Fibroblast of skin of left biceps (primary cell): Measurements from ENCODE around the gene ILDR2.
"Not testable (repeated sequence)": the region's sequence is repeated elsewhere in the genome, so short reads cannot be mapped to it uniquely, and the experiment has no call there.

Experiments
- DNase-seq, 2 experiments: peaks; one replicate each; pipeline ENCODE4 v3.0.0-alpha.2; 2013; ENCODE audit warnings: low read depth in 2 of 2

Gene ILDR2

DNA sequence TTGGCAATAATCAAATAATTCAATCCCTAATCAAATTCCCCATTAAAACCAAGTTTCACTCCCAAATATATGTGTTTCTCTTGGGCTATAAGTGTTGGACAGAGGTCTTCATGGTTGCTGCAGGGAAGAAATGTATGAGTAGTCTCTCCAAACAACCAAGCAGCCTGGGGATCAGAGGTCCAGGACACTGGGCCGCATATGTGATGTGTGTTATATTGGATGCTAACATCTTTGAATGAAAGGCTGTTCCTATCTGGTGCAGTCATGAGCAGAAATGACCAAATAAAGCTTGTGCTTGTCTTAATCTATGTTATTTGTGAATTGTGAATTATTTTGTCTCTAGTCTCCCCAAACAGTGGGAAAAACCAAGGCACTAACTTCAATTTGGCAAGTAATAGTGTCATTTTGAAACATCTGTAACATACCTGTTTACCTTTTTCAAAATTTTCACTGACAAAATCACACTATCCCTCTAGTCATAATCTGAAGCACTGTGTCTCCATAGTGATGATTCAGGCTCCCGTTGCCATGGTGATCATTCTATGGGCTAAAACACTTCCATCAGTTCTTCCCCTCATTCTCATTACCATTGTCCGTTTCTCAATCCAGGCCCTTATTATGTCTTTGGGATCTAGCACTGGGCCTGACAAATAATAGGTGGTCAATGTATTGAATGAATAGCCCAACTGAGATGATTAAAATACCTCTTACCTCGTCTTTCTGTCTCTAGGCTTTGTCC is 86.8 kb downstream of the ILDR2 start:
- no peak for DNase-seq

- DNase-seq: no peak
Measured at GRCh38 chr1:166884971-166885370, 90.4 kb downstream of the ILDR2 start.

DNA sequence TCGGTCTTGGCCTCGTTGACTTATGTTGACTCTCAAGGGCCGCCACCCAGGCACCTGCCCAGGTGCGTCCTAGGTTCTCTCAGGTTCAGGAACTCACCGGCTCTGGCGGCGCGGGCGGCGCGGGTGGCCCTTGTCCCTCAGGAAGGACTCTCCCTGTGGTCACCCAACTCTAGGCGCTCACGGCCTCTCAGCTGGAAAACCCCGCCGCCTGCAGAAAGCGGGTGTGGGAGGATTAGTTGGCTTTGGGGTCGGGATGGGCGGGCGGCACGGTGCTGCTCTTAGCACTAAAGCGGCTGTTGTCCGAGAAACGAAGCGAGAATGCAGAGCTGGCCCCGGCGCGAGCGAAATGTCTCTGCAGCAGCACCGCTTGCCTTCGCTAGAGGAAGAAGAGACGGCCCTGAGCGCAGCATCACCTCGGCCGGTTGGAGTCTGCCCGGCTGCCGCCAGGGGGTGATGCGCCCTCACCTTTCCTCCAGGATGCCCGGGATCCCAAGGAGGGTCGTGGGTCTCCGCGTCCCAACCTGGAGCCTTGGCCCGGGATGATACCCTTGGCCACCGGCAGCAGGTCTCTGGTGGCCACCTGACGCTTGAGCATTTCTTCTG is 91.2 kb downstream of the ILDR2 start:
- no peak for DNase-seq

GRCh38 chr1:166882893-166883292 is 92.4 kb downstream of the ILDR2 start:
- no peak for DNase-seq

DNA sequence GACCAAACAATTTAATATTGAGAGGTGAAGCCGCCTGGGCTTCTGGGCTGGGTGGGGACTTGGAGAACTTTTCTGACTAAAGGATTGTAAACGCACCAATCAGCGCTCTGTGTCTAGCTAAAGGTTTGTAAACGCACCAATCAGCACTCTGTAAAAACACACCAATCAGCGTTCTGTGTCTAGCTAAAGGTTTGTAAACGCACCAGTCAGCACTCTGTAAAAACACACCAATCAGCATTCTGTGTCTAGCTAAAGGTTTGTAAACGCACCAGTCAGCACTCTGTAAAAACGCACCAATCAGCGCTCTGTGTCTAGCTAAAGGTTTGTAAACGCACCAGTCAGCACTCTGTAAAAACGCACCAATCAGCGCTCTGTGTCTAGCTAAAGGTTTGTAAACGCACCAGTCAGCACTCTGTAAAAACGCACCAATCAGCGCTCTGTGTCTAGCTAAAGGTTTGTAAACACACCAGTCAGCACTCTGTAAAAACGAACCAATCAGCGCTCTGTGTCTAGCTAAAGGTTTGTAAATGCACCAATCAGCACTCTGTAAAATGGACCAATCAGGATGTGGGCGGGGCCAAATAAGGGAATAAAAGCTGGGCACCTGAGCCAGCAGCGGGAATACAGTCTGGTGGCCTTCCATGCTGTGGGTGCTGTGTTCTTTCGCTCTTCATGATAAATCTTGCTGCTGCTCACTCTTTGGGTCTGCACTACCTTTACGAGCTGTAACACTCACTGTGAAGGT is 97.0 kb downstream of the ILDR2 start:
- not testable (repeated sequence) for DNase-seq

DNA sequence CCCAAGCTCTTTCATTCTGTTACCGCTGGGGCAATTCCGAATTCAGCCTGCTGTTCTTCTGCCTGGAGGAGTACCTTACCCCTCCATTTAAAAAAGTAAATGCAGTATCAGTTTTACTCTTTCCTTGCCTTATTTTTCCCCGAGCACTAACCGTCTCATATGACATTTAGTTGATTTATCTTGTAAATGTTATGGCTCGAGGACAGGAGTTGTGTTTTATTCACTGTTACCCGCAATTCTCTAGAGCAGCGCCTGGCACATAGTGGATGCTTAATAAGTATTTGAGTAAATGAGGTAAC is 98.9 kb downstream of the ILDR2 start:
- no peak for DNase-seq

- DNase-seq: peak; percentile 91 to 92
Measured at GRCh38 chr1:166875734-166876539, 99.4 kb downstream of the ILDR2 start, which contains the start of gene TADA1. Gene TADA1 (minus strand): TSS chr1:166876264. CDS start chr1:166876233, 31 bp downstream.

DNA sequence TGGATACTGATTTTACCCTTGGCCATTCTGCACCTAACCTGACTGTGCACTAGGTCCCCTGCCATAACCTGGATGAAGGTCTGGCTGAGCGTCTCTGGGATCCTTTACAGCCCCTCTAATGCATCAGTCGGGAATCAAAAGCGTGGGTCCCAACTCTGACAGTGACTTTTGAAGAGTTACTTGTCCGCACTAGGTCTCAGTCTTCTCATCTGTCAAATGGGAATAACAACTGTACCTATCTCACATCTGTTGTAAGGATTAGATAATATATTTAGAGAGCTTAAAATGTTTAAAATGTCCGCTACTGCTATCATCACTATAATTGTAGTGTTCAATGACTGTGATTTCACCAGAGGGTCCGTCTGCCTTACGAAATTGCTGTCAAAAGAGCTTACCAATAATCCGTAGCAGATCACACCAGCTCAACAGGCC is 100.0 kb downstream of the ILDR2 start:
- DNase-seq: no peak

GRCh38 chr1:166874464-166874863 is 100.9 kb downstream of the ILDR2 start:
- no peak for DNase-seq

DNA sequence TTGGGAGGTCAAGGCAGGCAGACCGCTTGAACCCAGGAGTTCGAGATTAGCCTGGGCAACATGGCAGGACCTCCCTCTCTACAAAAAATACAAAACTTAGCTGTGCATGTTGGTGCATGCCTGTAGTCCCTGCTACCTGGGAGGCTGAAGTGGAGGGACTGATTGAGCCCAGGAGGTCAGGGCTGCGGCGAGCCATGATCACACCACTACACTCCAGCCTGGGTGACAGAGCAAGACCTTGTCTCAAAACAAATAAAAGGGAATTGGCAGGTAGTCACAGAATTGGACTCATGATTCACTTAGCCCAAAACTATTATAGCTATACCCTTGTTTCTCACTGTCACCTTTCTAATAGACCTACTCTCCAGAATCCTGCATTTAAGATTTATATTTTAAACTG is 104.8 kb downstream of the ILDR2 start:
- DNase-seq: no peak

DNA sequence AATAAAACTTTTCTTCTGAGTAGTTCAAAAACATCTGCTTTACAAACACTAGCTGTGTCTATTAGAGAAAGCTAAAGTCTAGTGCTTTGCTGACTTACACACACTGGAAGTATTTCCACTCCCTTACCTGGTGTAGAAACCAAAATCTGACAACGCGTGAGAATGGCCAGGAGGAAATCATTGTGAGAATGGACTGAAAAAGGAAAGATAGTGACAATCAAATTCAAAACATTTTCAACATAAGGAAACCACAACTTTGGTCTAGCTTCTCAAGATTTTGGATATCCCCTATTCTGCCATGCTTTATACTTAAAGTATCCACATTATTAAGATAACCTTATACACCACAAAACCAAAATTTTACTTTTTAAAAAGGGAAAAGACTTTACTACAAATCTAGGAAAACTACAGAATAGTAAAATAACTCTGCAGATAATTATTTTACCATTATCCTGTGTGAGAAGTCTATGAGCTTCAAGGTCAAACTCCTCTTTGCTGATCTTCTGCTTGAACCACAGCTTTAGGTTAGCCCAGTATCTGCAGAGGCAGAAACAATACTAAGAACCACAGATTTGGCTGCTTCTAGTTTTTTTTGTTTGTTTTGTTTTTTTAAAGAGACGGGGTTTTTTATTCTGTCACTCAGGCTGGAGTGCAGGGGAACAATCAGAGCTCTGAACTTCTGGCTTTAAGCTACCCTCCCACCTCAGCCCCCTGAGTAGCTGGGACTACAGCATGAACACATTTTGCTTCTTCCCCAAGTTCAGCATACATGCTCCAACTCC is 105.8 kb downstream of the ILDR2 start:
- no peak for DNase-seq

DNA sequence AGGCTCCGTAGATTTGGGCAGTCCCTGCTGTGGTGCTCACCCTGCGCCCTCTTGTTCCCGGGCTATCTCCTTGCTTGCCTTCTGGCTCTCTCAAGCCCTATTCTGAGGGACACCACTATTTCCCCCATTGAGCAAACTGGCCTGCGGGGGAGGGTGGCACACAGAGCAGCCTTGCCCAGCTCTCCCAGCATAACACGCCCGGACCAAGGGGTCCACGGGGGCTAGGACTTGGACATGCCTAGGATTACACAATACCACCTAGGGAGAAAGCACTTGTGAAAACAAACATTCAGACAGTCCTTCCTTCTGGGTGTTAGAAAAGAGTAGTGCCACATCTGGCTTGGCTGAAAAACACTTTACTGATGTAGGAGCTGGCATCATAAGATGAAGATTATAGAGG is 106.7 kb downstream of the ILDR2 start:
- no peak for DNase-seq

DNA sequence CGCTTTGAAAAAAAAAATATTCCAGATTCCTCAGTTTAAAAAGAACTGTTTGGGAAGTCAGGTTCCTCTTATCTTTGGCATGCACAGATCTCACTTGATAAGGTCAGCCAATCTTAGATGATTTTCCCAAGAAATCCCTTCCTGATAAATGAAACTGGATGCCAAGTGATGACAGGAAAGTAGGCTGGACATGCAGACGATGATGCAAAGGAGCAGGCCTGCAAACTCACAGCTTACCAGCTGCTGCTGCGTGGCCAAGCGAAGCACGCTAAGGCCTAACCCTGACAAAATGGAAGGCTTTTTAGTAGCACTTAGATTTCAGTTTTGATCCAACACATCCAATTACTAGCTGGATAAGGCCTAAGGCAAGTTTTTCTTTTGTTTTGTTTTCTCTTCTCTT is 109.4 kb downstream of the ILDR2 start:
- no peak for DNase-seq

GRCh38 chr1:166859597-166859996 is 115.7 kb downstream of the ILDR2 start:
- DNase-seq: no peak

- DNase-seq: no peak
Measured at GRCh38 chr1:166858726-166859419, 116.5 kb downstream of the ILDR2 start.
